NT2/D1 (cell line): Measurements from ENCODE around the gene MYO5A.

Experiments used
- DNase-seq: peaks from one replicate; pipeline ENCODE4 v3.0.0-alpha.2; 2011; ENCODE audit warnings: low read depth, low spot score
- H3K27me3 ChIP-seq: 2 replicates; pipeline ENCODE4 v1.6.0; 2011; ENCODE audit warnings: mild to moderate bottlenecking; ENCODE audit not compliant: insufficient read length, insufficient read depth
- H3K36me3 ChIP-seq: 2 replicates; pipeline ENCODE4 v1.6.1; 2011; ENCODE audit warnings: mild to moderate bottlenecking, low read length, mixed read lengths; ENCODE audit not compliant: insufficient read depth, insufficient read length
- H3K4me1 ChIP-seq: 2 replicates; pipeline ENCODE4 v1.5.1; 2011; ENCODE audit not compliant: insufficient read depth, insufficient read length
- H3K4me3 ChIP-seq: 2 replicates; pipeline ENCODE4 v1.5.1; 2011; ENCODE audit warnings: low read depth; ENCODE audit not compliant: insufficient read length
- H3K9ac ChIP-seq: 2 replicates; pipeline ENCODE4 v1.6.0; 2011; ENCODE audit warnings: low read depth; ENCODE audit not compliant: insufficient read length
- H3K9me3 ChIP-seq: 2 replicates; pipeline ENCODE4 v1.5.1; 2011; ENCODE audit warnings: mild to moderate bottlenecking, low read length; ENCODE audit not compliant: insufficient read depth
- SUZ12 ChIP-seq: IDR thresholded peaks from 2 replicates; pipeline ENCODE4 v1.6.1; 2011; ENCODE audit not compliant: insufficient read length, insufficient read depth; ENCODE audit errors: extremely low read depth
- YY1 ChIP-seq: IDR thresholded peaks from 2 replicates; pipeline ENCODE4 v1.6.1; 2011; ENCODE audit not compliant: insufficient read length, insufficient read depth
- ZNF274 ChIP-seq: IDR thresholded peaks from 2 replicates; pipeline ENCODE4 v1.6.1; 2011; ENCODE audit warnings: mild to moderate bottlenecking, low read depth, low read length

MYO5A gene

DNA sequence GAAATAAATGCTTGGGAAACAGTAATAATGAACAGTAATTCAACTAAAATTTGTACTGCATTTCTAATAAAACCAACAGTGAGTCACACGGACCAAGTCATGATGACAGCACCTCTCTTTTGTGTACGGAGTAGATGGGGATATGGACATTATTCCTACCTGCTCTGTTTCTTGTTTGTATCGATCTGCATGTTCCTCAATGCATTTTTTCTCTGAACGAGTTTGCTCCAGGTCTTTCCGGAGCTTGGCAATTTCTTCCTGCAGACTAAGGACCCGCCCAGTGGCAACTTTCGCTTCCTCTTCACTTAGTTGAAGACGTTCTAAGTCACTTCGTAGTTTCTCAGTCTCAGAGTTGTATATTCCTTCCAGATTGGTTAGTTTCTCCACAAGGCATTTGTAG is 158.7 kb downstream of the MYO5A start:
- H3K36me3 ChIP-seq, result peaks cover 31% of the 10 kb centered on the region
- peaks cover 2% of the 10 kb centered on the region for H3K4me1 ChIP-seq
- no peaks in the 10 kb centered on the region for H3K27me3 ChIP-seq
- DNase-seq, result no peak
- H3K4me3 ChIP-seq, result no peak overlapping the region
- TF ChIP-seq YY1 (no peak), SUZ12 (no peak), ZNF274 (no peak)
- no peaks in the 10 kb centered on the region for H3K9me3 ChIP-seq
- no peak overlapping the region for H3K9ac ChIP-seq

DNA sequence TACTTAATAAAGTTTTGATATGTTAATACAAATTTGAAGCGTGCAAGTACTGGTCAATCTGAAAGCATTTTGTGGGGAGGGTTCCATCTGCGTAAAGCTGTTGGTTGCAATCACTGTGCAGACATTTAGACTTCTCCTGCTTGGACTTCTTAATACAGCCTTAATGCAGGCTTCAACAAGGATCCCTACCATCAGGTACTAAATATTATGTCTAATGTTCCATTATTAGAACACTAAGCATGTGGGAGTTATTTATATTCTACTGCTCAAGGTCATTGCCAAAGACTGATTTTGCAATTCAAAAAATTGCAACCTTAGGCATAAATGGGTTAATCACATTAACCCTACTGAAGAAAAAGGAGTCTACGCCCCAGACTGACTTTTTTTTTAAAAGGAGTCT is 159.2 kb downstream of the MYO5A start:
- H3K36me3 ChIP-seq, result peaks cover 29% of the 10 kb centered on the region

DNA sequence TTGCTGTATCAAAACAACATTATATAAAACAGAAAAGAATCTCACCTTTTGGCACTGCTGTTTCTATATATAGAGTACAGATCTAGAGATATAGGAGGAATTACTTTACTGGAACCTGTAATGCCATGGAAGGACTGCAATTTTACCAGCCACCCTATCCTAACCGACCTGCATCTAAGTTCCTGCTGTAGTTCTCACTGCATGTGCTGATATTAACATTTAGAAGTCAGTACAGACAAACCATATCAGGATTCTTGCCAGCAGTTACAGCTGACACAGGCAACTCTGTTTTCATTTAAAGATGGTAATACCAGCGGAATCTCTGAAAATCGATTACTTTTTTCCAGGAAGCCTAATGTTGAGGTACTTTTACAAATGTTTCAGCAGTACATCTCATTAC is 159.7 kb downstream of the MYO5A start:
- Histone ChIP-seq H3K9ac (no peak overlapping the region), H3K36me3 (peaks cover 25% of the 10 kb centered on the region), H3K9me3 (no peaks in the 10 kb centered on the region), H3K4me3 (no peak overlapping the region), H3K4me1 (peaks cover 2% of the 10 kb centered on the region), H3K27me3 (no peaks in the 10 kb centered on the region)
- no peak for DNase-seq
- TF ChIP-seq YY1, result no peak
- no peak for TF ChIP-seq ZNF274
- no peak for TF ChIP-seq SUZ12

More for the DNA sequence above, 159.2 kb downstream of the MYO5A start:
- no peaks in the 10 kb centered on the region for H3K27me3 ChIP-seq
- H3K4me1 ChIP-seq, result peaks cover 2% of the 10 kb centered on the region
- DNase-seq, result no peak
- no peaks in the 10 kb centered on the region for H3K9me3 ChIP-seq
- no peak overlapping the region for H3K9ac ChIP-seq
- no peak for TF ChIP-seq ZNF274
- TF ChIP-seq SUZ12, result no peak
- TF ChIP-seq YY1, result no peak
- no peak overlapping the region for H3K4me3 ChIP-seq

DNA sequence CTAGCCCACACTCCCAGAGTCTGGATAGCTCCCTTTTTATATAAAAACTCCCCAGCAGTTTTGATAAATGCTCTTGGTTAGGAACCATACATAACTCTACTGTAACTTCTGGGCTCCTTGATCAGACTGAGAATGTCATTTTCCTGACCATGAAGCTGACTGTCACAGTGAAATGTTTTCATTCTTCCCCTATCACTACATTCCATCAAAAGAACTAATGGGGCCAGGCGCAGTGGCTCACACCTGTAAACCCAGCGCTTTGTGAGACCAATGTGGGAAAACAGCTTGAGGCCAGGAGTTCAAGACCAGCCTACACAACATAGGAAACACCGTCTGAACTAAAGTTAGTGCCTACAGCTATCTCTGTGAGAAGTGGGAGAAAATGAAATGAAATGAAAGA is 160.3 kb downstream of the MYO5A start:
- Histone ChIP-seq H3K9me3 (no peaks in the 10 kb centered on the region), H3K4me3 (no peak overlapping the region), H3K36me3 (peaks cover 23% of the 10 kb centered on the region), H3K4me1 (peaks cover 2% of the 10 kb centered on the region), H3K9ac (no peak overlapping the region), H3K27me3 (no peaks in the 10 kb centered on the region)
- DNase-seq, result no peak
- TF ChIP-seq SUZ12 (no peak), ZNF274 (no peak), YY1 (no peak)

DNA sequence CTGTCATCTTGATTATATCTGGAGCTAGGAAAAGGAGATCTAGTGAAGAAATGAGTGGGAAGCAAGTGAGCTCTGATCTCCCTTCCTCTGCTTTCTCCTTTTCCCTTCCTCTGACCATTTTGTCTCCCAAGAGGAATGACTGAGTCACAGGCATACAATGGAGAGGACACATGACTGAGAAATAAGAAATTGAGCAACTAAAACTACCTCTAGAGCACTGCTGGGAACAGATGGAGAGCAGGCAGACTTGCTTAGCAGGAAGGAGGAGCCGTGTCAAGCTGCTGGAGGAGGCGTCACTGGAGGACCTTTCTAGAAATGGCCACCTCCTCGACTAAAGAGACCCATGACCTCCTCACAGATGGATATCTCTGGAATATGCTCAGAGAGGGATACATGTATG is 166.2 kb downstream of the MYO5A start:
- H3K36me3 ChIP-seq, result peaks cover 4% of the 10 kb centered on the region
- no peak overlapping the region for H3K9ac ChIP-seq
- H3K4me1 ChIP-seq, result no peaks in the 10 kb centered on the region
- no peak for DNase-seq
- H3K9me3 ChIP-seq, result no peaks in the 10 kb centered on the region
- H3K27me3 ChIP-seq, result no peaks in the 10 kb centered on the region
- no peak for TF ChIP-seq SUZ12
- TF ChIP-seq ZNF274, result no peak
- no peak for TF ChIP-seq YY1
- H3K4me3 ChIP-seq, result no peak overlapping the region

DNA sequence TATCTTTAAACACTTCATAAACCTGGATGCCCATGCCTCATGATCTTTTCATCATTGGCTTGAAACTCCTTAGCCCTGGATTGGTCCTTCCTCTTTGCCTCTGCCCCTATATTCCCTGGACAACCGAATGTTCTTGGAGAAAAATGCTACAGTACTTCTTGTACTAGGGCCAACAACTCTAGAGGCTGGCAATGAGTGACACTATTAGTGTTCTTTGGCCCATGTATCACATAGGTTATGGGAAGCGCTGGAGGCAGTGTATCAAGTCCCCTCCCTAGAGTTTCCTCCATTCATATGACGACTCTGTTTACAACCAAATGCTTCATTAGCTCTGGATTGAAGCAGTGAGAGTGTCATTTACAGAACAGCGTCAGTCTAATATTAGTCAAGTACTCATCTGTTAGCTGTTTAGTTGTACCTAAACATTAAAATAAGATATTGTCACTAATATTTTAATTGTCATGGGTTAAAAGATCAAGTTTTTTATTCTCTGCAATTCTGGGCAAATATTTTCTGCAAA is 166.6 kb downstream of the MYO5A start:
- DNase-seq, result no peak
- TF ChIP-seq YY1 (no peak), ZNF274 (no peak), SUZ12 (no peak)
- no peak overlapping the region for H3K4me3 ChIP-seq
- H3K36me3 ChIP-seq, result peaks cover 3% of the 10 kb centered on the region
- no peaks in the 10 kb centered on the region for H3K9me3 ChIP-seq
- no peaks in the 10 kb centered on the region for H3K27me3 ChIP-seq
- no peak overlapping the region for H3K9ac ChIP-seq
- no peaks in the 10 kb centered on the region for H3K4me1 ChIP-seq

DNA sequence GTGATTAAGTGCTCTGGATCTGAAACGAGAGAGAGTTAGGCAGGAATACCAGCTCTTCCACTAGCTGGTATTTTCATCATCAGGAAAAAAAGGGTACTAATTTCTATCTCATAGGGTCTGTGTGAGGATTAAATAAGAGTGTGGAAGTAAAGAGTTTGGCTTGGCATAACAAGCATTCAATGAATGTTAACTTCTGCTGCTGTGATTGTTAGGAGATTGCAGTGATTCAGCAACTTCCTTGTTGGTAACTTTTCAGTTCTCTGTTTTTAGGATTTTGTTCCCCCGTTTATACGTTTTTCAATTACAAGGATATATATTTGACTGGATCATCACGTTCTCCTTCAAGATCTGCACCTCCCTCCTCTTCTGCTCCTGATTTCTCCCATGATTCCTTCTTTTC is 167.2 kb downstream of the MYO5A start:
- DNase-seq, result no peak
- H3K4me1 ChIP-seq, result no peaks in the 10 kb centered on the region
- no peaks in the 10 kb centered on the region for H3K9me3 ChIP-seq
- TF ChIP-seq YY1 (no peak), SUZ12 (no peak), ZNF274 (no peak)
- H3K4me3 ChIP-seq, result no peak overlapping the region
- H3K27me3 ChIP-seq, result no peaks in the 10 kb centered on the region
- H3K9ac ChIP-seq, result no peak overlapping the region
- H3K36me3 ChIP-seq, result no peaks in the 10 kb centered on the region
